ENCODE data around the gene SLC2A9.
"Not testable (repeated sequence)": the region's sequence is repeated elsewhere in the genome, so short reads cannot be mapped to it uniquely, and the experiment has no call there.

Gene SLC2A9

DNA sequence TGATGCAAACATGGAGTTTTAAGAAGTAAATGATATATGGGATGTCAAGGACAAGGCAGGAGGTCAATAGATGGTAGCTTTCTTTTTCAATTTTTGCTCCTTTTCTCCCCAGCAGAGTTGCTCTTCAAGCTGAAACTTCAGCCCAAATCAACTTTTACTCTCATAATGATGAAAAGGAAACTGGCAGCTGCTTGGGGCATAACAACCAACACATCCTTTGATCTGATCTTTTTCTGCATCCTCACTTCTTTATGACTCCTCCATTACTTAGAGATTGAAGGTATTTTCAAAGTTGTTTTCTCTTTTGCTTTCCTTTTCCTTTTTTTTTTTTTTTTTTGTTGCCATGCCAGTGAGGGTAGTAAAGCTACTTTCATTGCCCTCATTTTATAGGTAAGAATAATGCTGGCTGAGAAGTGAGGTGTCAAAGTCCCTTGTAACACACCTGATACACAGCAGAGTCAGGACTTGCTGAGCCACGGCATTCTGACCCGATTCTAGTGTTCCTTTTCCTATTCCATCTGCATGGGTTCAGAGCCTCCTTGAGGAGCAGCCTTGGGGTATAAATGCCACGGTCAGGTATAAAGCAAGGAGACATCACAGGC lies 26.9 kb downstream of the SLC2A9 start:
- DNase-seq, result no peak

DNA sequence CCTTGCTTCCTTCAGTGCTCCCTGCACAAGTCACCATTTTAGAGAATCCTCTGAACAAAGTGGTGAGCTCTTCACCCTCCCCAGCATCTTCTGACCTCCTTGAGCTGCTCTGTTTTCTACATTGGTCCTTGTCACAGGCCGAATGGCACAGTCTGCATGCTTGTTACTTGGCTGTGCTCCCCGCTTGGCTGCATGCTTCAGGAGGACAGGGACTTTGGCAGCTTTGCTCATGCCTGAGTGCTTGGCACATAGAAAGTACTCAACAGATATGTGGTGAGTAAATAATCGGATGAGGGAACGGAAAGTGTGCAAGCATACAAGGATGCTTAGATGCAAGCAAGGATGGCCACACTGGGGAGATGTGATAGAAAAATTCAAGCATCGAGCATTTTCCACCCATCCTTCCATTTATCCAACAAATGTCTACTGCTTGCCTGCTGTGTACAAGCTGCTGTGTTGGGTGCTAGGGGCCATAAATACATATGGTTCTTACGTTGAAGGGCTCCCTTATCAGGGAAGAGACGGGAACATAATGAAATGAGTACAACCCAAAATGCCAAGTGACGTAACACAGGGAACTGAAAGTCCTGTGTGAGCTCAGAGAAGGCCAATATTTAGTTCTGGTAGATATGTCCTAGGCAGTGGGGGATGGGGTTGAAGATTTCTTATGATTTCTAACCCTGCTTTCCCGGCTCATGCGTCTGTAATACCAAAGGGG lies 31.2 kb downstream of the SLC2A9 start:
- no peak for DNase-seq

DNA sequence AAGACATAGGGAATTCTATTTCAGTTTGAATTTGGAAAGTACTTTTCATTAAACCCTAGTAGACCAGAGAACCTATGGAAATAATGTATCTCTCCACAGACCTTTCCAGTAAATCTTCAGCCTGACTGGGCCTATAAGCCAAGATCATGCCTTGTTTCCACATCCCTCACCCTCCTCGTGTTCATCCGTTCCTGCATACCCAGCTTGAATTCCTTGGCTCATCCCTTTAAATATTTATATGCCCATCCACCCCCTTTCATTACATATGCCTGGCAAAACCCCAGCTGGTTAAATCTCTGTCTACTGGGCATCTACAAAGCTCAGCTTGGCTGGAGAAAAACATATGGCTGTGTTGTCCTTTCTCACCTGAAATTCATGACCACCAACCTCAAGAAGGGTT lies 32.4 kb downstream of the SLC2A9 start:
- no peak for DNase-seq

DNA sequence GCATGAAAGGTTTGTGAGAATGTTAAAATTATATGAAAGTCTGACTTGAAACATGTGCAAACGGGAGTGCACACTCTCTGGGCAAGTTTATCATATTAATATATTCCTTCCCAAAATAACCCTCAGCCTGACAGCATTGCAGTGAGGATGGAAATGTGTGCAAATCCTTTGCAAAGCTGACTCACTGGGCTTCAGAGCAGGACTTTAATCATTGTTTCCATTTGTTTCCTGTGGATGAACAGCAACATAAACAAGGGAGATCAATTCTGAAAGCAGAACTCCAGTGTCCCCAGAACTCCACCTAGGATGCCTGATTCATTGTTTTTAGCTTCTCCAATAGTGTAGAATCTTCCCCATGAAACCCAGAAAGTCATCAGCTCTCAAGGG lies 32.9 kb downstream of the SLC2A9 start:
- no peak for DNase-seq

DNA sequence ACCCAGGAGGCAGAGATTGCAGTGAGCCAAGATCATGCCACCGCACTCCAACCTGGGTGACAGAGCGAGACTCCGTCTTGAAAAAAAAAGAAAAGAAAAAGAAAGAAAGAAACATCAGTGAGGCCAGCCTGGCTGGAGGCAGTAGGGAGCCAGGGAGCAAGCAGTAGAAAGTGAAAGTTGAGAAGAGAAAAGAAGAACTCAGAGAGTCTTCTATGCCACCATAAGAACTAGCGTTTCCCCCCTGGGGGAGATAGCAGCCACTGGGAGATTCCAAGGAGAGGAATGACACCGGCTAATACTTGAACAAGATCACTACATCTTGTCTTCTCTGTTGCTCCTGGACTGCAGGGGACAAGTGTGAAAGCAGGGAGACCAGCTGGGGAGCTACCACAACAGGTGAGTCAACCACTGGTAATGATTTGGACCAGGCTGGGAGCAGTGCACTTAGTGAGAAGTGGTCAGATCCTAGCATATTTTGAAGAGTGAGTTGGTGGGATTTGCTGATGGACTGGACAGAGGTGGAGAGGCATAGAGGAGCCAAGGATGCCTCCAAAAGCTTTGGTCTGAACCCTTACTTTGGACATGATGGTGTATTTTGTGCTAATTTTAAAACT lies 33.4 kb downstream of the SLC2A9 start:
- DNase-seq, result no peak

DNA sequence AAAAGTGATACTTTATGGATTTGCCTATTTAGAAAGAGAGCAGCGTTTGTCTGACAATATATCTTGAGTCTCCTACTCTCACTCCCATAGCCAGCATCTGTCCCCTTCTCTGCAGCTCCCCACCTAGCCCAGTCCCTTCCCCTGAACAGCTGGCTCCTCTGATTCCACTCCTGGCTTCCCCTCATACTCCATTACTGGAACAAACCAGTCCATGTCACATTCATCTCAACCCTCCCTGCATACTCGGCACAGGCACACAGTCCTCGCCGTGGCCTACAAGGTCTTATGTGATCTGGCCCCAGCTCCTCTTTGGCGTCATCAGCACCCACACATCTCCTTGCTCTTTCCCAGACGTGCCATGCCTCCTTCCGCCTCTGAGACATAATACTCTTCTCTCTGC lies 36.7 kb downstream of the SLC2A9 start:
- DNase-seq, result no peak

DNA sequence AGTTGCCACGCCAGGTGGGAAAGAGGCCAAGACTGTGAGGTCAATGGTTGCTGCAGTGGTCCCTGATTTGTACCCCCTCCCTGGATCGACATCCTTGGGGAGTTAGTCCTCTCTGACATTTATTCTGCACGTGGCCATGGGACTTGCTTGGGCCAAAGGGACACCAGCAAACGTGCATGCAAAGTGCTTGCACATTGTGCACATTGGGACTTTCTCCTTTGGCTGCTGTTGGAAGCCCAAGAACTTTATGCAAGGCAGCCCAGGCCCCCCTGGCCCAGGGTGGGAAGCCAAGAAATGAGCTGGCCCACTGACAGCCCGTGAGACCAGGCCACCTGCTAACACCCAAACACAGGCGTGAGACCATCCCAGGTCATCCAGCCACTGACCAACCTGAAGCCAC lies 38.1 kb downstream of the SLC2A9 start:
- DNase-seq, result no peak

DNA sequence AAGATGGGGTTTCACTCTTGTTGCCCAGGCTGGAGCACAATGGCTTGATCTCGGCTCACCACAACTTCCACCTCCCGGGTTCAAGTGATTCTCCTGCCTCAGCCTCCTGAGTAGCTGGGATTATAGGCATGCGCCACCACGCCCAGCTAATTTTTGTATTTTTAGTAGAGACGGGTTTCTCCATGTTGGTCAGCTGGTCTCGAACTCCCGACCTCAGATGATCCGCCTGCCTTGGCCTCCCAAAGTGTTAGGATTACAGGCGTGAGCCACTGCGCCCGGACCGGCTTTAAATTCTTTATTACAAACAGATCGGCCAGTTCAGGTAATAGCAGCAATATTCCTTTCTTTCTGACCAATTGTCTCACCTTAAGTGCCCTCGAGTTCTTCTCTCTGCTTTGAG lies 39.4 kb downstream of the SLC2A9 start:
- not testable (repeated sequence) for DNase-seq

DNA sequence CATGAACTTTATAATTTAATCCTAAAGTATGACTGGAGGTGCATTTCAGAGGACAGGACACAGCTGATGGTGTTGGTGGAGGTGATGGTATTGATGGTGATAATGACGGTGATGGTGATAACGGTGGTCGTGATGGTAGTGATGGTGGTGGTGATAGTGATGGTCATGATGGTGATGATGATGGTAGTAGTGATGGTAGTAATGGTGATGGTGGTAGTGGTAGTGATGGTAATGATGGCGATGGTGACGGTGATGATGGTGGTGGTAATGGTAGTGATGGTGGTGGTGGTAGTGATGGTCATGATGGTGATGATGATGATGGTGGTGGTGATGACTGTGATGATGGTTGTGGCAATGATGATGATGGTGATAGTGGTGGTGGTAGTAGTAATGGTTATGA lies 40.4 kb downstream of the SLC2A9 start:
- DNase-seq, result no peak

DNA sequence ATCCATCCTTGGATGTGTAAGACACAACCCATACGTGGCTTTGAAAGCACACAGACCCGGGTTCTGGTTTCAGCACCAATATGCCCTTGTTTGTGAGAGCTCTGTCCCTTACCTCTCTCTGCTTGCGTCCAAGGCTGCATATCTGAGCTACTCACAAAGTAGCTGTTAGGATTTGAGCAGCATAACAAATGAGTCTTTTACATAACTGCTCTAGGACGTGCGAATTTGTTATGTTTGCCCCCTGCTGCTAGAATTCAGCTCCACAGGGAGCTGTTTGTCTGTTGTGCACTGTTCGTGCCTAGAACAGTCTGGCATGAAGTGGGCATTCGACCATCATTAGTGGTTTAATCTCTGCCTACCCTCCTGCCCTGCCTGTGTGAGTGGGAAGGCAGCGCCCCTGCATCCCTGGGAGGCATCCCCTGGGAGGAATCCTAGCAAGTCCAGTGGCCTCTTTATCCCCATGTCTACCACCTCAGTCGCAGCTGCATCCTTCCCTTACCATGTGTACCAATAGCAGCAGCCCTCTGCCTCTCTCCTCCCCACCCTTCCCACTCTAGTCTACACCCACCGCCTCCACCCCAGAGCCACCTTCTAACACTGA lies 42.1 kb downstream of the SLC2A9 start:
- no peak for DNase-seq

DNA sequence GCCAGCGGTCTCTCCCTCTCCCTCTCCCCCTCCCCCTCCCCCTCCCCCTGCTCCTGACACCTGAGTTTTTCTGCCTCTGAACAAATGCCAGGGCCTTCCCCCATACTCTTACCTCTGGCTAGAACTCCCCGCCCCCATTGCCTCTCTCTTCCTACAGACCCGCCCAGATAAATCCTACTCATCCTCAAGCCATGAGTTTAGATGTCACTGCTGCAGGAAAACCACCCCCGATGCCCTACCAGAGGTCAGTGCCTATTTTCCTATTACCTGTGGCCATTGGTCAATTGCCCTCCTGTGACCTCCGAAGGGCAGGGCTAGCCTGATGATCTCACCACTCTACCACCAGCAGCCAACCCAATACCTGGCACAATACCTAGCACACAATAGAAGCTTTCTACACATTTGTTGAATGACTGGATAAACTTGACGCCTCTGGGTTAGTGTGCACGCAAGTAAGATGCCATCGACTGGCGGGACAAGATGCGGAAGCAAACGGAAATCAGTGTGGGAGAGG lies 43.7 kb downstream of the SLC2A9 start:
- no peak for DNase-seq

DNA sequence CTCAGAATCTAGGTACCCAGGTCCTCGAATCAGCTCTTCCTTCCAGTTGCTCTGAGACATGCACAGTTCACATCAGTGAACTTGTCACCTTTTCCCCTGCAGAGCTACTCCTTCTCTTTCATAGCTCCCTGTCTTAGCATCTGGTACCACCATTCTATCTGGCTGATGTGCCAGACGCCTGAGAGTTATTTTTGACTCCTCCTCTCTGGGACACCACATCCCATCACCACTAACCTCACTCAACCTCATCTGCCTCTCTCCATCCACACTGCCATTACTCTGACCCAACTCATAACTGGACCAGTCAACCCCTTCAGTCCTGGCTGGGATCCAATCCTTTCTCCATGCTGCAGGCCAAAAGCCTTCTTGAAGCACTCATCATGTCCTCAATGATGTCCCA lies 44.5 kb downstream of the SLC2A9 start:
- DNase-seq, result no peak

DNA sequence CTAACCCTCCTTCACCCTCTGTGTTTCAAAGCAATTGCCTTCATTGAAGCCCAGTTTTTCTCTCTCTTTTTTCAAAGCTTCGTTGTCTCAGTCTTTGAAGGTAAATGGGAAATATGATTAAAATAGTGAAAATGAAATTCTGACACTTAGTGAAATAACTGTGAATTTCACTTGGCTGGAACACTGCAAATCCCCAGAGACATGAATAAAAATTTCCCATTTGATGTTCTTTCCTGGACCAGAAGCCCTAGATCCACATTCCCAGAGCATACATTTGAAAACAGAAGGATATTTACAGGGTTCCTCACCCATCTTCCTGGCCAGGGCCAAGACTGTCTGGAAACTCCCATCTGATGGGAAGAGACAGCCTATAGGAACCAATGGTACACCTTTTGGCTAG lies 45.0 kb downstream of the SLC2A9 start:
- DNase-seq, result no peak

DNA sequence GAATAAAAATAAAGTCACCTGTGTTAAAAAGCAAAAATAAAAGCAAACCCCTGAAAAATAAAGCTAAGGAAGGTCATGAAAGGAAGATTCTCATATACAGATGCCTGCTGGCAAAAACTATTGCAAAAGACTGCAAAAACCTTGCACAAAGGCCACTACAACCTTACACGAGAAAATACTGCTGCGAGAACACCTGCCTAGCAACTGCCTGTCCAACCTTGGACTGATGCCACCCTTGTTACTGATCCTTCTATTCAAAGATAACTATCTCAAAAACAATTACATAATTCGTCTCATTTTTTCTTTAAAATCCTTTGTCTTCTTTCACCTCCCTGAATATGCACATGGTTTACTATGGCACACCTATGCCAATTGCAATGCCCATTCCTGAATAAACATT lies 49.6 kb downstream of the SLC2A9 start:
- no peak for DNase-seq

DNA sequence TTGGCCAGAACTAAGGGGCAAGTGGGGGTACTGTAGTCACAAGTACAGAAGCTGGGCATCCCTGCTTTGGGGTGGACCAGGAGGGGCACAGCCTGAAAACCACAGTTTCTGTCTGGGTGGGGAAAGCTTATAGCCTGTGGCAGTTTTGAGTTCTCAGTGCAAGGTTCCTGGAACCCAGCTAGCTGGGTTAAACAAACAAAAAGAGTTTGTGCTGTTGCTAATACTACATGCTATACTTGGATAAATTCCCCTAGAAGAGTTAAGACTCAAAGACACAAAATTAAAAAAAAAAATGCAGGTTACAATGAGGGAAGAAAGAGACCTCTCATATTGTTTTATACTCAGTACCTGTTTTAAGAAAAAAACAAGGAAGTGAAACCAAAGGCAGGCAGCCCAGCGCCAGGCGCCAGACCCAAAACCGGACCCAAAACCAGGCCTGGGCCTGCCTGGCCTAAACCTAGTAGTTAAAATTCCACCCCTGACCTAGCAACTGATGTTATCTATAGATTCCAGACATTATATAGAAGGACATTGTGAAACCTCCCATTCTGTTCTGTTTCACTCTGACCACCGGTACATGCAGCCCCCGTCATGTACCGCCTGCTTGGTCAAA lies 50.8 kb downstream of the SLC2A9 start:
- no peak for DNase-seq

DNA sequence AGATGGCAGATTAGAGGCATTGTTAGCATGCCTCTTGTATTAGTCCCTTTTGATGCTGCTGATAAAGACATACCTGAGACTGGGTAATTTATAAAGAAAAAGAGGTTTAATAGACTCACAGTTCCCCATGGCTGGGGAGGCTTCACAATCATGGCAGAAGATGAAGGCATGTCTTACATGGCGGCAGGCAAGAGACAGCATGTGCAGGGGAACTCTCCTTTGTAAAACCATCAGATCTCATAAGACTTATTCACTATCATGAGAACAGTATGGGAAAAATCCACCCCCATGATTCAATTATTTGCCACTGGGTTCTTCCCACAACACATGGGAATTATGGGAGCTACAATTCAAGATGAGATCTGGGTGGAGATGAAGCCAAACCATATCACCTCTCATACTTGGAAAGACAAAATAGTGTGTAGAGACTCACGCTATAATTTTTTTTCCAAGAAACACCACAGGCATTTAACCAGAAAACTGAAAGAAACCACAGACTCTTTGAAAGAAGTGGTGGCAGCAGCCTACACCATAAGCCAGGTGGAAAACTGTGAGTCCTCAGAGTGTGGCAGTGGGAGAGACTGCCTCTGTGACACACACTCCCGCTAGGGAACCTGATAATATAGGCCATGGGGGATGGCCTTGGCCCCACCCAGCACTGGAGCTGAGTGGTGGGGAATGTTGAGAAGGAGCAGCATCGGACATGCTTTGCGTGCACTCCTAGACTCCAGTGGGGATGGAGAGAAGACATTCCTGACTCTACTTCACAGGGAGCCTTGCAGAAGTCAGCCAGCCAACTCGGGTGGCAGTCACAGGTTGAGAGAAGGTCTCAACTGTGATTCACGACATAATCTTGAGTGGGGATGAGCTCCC lies 51.5 kb downstream of the SLC2A9 start:
- no peak for DNase-seq

DNA sequence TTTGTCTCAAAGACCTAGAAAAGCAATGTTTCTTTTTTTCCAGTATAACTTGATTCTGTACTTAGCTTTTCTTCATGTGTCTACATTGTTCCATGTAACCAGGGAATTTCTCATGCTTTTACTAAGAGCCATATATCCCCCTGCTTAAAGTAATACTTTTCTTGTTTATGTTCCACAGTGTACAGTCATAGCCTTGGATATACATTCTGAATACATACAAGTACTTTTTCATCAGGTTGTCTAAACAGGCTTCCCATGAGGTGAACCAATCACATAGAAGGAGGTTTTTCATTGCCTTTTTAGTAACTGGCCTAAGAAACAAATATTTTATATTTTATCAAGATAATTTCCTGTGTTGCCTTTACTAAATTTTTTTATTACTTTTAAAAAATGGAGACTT lies 52.8 kb downstream of the SLC2A9 start:
- no peak for DNase-seq

DNA sequence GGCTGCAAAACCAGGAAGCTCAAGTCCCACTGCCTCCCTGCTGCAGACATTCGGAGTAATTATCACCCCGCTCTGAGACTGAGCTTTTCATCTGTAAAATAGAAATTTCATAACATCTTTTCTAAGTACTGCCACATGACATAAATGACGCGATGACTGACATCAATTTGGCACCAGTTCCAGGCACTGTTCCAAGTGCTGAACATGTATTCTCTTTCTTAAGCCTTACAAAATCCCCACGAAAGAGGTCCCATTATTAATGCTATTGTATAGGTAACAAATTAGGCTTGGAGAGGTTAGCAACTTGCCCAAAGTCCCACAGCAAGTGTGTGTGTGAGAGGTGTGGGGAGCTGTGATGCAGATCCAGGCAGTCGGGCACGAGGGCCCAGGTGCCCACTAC lies 56.4 kb downstream of the SLC2A9 start:
- DNase-seq, result no peak

DNA sequence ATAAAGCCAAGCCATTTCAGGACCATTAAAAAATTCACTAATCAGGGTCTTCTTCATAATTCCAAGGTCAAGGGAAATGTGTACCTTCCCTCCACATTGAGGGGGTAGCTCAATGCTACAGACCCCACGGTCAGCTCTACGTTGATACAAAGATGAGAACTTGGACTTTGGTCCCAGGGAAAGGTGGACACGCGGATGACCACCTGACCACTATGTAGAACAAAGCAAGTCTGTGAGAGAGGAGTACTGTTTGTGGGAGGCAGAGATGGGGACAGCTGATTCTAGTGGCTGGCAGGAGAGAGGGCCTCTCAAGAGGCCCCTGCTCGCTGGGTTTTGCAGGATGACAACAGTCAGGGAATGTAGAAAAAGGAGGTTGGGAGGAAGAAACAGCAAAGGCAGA lies 58.0 kb downstream of the SLC2A9 start:
- no peak for DNase-seq

DNA sequence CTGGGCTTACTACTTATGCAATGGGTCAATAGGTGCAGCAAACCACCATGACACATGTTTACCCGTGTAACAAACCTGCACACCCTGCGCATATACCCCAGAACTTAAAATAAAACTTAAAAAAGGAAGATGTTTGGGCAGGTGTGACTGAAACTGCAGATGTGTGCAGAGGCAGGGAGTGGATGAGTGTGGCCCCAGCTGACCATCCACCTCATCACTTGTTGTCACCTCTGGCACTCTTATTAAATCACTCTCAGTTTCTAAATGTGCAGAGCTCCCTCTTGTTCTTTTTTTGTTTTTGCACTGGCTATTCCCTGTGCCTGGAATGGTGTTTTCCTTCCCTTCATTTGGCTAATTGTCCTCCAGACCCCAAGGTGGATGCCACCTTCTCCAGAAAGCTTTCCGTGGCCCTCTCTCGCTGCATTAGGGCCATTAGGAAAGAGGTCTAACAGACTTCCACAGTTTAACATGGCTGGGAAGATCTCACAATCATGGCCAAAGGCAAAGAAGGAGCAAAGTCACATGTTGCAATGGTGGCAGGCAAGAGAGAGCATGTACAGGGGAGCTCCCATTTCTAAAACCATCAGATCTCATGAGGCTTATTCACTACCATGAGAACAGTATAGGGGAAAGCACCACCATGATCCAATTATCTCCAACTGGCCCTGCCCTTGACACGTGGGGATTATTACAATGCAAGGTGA lies 58.5 kb downstream of the SLC2A9 start:
- DNase-seq, result no peak

DNA sequence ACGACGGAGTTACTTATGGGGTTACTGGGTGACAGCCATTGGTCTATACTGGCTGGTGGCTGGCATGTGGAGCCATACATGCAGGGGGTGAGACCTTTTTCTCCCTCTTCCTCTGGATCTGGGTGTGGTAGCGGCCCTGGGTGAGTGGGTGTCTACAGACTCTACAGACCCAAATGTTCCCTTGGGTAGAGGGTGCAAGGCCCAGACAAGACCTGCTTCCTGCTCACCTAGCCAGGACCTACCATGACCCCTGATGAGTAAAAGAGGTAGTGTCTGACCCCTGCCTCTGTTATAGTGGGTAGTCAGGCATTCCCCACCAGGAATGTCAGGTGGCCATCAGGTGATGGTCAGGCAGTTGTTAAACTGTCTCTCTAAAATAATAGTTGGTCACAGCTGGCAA lies 66.8 kb downstream of the SLC2A9 start:
- no peak for DNase-seq

DNA sequence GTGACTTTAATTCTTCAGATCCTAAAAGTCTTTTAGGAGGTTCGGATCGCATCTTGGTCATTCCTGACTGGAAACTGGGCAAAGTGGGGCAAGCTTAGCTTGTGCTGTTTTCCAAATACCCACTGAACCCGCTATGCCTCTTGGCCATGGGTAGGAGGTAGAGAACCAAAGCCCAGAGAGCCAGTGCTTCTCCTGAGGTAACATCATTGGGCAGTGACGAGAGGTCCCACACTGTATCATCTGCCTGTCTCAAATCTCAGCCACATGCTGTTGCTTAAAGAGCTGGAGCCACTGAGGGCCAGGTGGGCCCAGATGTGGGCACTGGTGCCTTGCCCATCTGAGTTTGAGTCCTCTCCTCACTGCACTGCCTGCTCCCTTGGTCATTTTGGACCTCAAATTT lies 68.2 kb downstream of the SLC2A9 start:
- DNase-seq, result no peak
